GM23338 (cell line): ENCODE results near the gene TMEM52.

Source experiments
- CREB1 ChIP-seq: fragments of 250-450 bp; sonication (Bioruptor Pico); IDR thresholded peaks from 2 replicates; pipeline ENCODE4 v1.5.0; 2020; ENCODE audit warnings: low read depth, mild to moderate bottlenecking, moderate library complexity
- EZH2 ChIP-seq: fragments of 200-600 bp; sonication (generic); IDR thresholded peaks from one replicate; pipeline ENCODE4 v1.8.0; 2017; ENCODE audit warnings: antibody characterized with exemption, mild to moderate bottlenecking, low read depth; ENCODE audit not compliant: unreplicated experiment
- JUNB ChIP-seq: IDR thresholded peaks from one replicate; pipeline ENCODE4 v1.6.1; 2016; ENCODE audit warnings: antibody characterized with exemption; ENCODE audit not compliant: unreplicated experiment
- POLR2AphosphoS5 ChIP-seq: IDR thresholded peaks from 2 replicates; pipeline ENCODE4 v1.6.1; 2016; ENCODE audit warnings: antibody characterized with exemption, low read depth
- TF ChIP-seq, protein P1 (sequence below), 2 experiments: fragments of 200-600 bp in 1 of 2; sonication (generic) in 1 of 2; conservative IDR thresholded peaks; 2 replicates each; pipeline versions ENCODE4 v1.5.1 to v1.6.1; 2016 to 2017; ENCODE audit warnings: antibody characterized with exemption in 2 of 2, low read depth in 2 of 2, mild to moderate bottlenecking in 2 of 2, moderate library complexity in 1 of 2
- TF ChIP-seq, protein P2 (sequence below): IDR thresholded peaks from one replicate; pipeline ENCODE4 v1.6.1; 2018; ENCODE audit warnings: antibody characterized with exemption; ENCODE audit not compliant: unreplicated experiment

- TF ChIP-seq, protein P1, sequence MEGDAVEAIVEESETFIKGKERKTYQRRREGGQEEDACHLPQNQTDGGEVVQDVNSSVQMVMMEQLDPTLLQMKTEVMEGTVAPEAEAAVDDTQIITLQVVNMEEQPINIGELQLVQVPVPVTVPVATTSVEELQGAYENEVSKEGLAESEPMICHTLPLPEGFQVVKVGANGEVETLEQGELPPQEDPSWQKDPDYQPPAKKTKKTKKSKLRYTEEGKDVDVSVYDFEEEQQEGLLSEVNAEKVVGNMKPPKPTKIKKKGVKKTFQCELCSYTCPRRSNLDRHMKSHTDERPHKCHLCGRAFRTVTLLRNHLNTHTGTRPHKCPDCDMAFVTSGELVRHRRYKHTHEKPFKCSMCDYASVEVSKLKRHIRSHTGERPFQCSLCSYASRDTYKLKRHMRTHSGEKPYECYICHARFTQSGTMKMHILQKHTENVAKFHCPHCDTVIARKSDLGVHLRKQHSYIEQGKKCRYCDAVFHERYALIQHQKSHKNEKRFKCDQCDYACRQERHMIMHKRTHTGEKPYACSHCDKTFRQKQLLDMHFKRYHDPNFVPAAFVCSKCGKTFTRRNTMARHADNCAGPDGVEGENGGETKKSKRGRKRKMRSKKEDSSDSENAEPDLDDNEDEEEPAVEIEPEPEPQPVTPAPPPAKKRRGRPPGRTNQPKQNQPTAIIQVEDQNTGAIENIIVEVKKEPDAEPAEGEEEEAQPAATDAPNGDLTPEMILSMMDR (conservative IDR thresholded peaks at IDR 0.05; ENCODE audit: low read depth in 2 of 2) = peak; percentile 92 to 99
- TF ChIP-seq POLR2AphosphoS5 (no peak; the same call in 1 of the 2 replicates), EZH2 (no peak), JUNB (no peak), CREB1 (CRISPR knock-in tag) (0 out of 2 replicates have a peak, but pooled peaks have one; percentile 19)
- TF ChIP-seq, protein P2, sequence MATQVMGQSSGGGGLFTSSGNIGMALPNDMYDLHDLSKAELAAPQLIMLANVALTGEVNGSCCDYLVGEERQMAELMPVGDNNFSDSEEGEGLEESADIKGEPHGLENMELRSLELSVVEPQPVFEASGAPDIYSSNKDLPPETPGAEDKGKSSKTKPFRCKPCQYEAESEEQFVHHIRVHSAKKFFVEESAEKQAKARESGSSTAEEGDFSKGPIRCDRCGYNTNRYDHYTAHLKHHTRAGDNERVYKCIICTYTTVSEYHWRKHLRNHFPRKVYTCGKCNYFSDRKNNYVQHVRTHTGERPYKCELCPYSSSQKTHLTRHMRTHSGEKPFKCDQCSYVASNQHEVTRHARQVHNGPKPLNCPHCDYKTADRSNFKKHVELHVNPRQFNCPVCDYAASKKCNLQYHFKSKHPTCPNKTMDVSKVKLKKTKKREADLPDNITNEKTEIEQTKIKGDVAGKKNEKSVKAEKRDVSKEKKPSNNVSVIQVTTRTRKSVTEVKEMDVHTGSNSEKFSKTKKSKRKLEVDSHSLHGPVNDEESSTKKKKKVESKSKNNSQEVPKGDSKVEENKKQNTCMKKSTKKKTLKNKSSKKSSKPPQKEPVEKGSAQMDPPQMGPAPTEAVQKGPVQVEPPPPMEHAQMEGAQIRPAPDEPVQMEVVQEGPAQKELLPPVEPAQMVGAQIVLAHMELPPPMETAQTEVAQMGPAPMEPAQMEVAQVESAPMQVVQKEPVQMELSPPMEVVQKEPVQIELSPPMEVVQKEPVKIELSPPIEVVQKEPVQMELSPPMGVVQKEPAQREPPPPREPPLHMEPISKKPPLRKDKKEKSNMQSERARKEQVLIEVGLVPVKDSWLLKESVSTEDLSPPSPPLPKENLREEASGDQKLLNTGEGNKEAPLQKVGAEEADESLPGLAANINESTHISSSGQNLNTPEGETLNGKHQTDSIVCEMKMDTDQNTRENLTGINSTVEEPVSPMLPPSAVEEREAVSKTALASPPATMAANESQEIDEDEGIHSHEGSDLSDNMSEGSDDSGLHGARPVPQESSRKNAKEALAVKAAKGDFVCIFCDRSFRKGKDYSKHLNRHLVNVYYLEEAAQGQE = no peak
Observed at GRCh38 chr1:1906185-1907097, 12.6 kb downstream of the TMEM52 start.
